GM18909 (cell line): ENCODE results near the gene COL9A3.
"Not testable (repeated sequence)": the region's sequence is repeated elsewhere in the genome, so short reads cannot be mapped to it uniquely, and the experiment has no call there.

Experiments used
- ATAC-seq: cut with Tn5 transposase; IDR thresholded peaks from one replicate; pipeline ENCODE4 v1.9.1; 2021; ENCODE audit warnings: mild to moderate bottlenecking; ENCODE audit not compliant: unreplicated experiment, poor library complexity

The COL9A3 gene

GRCh38 chr20:62832212-62832922 is 15.5 kb downstream of the COL9A3 start:
- no peak for ATAC-seq

GRCh38 chr20:62832951-62833391 is 16.1 kb downstream of the COL9A3 start:
- ATAC-seq = no peak

GRCh38 chr20:62834967-62835730 is 18.3 kb downstream of the COL9A3 start:
- no peak for ATAC-seq

GRCh38 chr20:62835931-62836861 is 19.3 kb downstream of the COL9A3 start:
- ATAC-seq = no peak

- no peak for ATAC-seq
Observed at GRCh38 chr20:62836967-62837490, 20.2 kb downstream of the COL9A3 start.

GRCh38 chr20:62837790-62838127 is 20.9 kb downstream of the COL9A3 start:
- peak; percentile 20 for ATAC-seq

- peak; percentile 68 for ATAC-seq
Observed at GRCh38 chr20:62838128-62838891, 21.5 kb downstream of the COL9A3 start.

- ATAC-seq = no peak
Observed at GRCh38 chr20:62839261-62839660, 22.4 kb downstream of the COL9A3 start.

- ATAC-seq = no peak
Observed at GRCh38 chr20:62839816-62840215, 23.0 kb downstream of the COL9A3 start.

GRCh38 chr20:62840244-62841197 is 23.7 kb downstream of the COL9A3 start:
- ATAC-seq = no peak

GRCh38 chr20:62841705-62842212 is 24.9 kb downstream of the COL9A3 start:
- no peak for ATAC-seq

- no peak for ATAC-seq
Observed at GRCh38 chr20:62843656-62844055, 26.8 kb downstream of the COL9A3 start.

GRCh38 chr20:62844182-62844581 is 27.3 kb downstream of the COL9A3 start:
- ATAC-seq = no peak

- ATAC-seq = no peak
Observed at GRCh38 chr20:62845416-62846160, 28.7 kb downstream of the COL9A3 start.

- ATAC-seq = no peak
Observed at GRCh38 chr20:62846166-62846890, 29.5 kb downstream of the COL9A3 start.

GRCh38 chr20:62848917-62849316 is 32.1 kb downstream of the COL9A3 start:
- ATAC-seq = not testable (repeated sequence)

- no peak for ATAC-seq
Observed at GRCh38 chr20:62849431-62849830, 32.6 kb downstream of the COL9A3 start.
